ENCODE measurements around the gene HES2. TPM values are rescaled to one million over a fixed set of nuclear protein-coding genes. Genes with fewer than 3 reads are reported as not detected.

HES2 gene
- total and polyA plus RNA-seq, 11 donors = 0.04 to 0.14 (median 0.12) TPM; not detected in 8

GRCh38 chr1:6421266-6421665 lies 1.5 kb upstream of the HES2 start:
- no peak for TF ChIP-seq POLR2A (IDR thresholded peaks at IDR 0.05)
- TF ChIP-seq, protein P1, sequence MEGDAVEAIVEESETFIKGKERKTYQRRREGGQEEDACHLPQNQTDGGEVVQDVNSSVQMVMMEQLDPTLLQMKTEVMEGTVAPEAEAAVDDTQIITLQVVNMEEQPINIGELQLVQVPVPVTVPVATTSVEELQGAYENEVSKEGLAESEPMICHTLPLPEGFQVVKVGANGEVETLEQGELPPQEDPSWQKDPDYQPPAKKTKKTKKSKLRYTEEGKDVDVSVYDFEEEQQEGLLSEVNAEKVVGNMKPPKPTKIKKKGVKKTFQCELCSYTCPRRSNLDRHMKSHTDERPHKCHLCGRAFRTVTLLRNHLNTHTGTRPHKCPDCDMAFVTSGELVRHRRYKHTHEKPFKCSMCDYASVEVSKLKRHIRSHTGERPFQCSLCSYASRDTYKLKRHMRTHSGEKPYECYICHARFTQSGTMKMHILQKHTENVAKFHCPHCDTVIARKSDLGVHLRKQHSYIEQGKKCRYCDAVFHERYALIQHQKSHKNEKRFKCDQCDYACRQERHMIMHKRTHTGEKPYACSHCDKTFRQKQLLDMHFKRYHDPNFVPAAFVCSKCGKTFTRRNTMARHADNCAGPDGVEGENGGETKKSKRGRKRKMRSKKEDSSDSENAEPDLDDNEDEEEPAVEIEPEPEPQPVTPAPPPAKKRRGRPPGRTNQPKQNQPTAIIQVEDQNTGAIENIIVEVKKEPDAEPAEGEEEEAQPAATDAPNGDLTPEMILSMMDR (IDR thresholded peaks at IDR 0.05) = no peak
- H3K36me3 ChIP-seq = no peaks in the 10 kb centered on the region
- H3K9me3 ChIP-seq = no peaks in the 10 kb centered on the region
- H3K4me1 ChIP-seq = peaks cover 8 to 50% (median 37%) of the 10 kb centered on the region in 12 donors
- no peak for DNase-seq
- WGBS, 4 donors = 54 to 86% (median 78%) methylated on average over 4 of the region's 4 CpGs
- peaks cover 71 to 100% (median 93%) of the 10 kb centered on the region in 9 donors for H3K27me3 ChIP-seq
- no peak for ATAC-seq
- no peak overlapping the region for H3K4me3 ChIP-seq
- no peak overlapping the region for H3K27ac ChIP-seq
- intact Hi-C loops (cut with DNase I) = no loop called here

- ATAC-seq = no peak
Observed at GRCh38 chr1:6420454-6421042, 829 bp upstream of the HES2 start.

DNA sequence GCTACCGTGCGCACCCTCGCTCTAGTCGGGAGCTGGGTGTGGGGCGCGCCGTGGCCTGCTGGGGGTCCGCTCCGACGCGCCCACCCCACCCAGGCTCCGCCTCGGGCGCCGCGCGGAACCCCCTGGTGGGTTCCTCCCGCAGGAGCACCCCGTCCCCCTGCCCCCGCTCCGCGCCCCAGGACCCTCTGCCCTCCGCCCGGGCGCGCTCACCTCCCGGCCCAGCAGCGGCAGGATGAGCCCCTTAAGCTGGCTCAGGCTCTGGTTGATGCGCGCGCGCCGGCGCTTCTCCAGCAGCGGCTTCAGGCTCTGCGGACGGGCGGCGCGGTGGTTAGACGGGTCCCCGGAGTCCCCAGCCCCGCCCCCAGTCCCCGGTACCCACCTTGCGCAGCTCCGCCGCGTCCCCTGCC lies 319 bp downstream of the HES2 start:
- DNase-seq (no peak), ATAC-seq (no peak)
- WGBS, 4 donors = 0 to 3% (median 3%) methylated on average over 13 to 48 of the region's 48 CpGs
- Histone ChIP-seq H3K4me3 (peak overlapping the region; percentile 14 to 55 (median 42)), H3K36me3 (no peaks in the 10 kb centered on the region), H3K27ac (no peak overlapping the region), H3K9me3 (no peaks in the 10 kb centered on the region), H3K27me3 (peaks cover 68 to 100% (median 93%) of the 10 kb centered on the region in 9 donors), H3K4me1 (peaks cover 2 to 41% (median 36%) of the 10 kb centered on the region in 12 donors)
- TF ChIP-seq POLR2A (IDR thresholded peaks at IDR 0.05) = no peak
- TF ChIP-seq, protein P1 (IDR thresholded peaks at IDR 0.05) = no peak
- intact Hi-C loops (cut with DNase I) = no loop called here

More at GRCh38 chr1:6420454-6421042, 829 bp upstream of the HES2 start:
- H3K4me3 ChIP-seq = peak overlapping the region in 9 of 12 donors; percentile 14 to 55 (median 42)
- no peaks in the 10 kb centered on the region for H3K9me3 ChIP-seq
- DNase-seq = no peak
- H3K4me1 ChIP-seq = peaks cover 8 to 50% (median 37%) of the 10 kb centered on the region in 12 donors
- no peak overlapping the region for H3K27ac ChIP-seq
- TF ChIP-seq, protein P1 (IDR thresholded peaks at IDR 0.05) = no peak
- WGBS, 4 donors = 15 to 20% (median 17%) methylated on average over 41 to 44 of the region's 44 CpGs
- H3K36me3 ChIP-seq = no peaks in the 10 kb centered on the region
- H3K27me3 ChIP-seq = peaks cover 71 to 100% (median 93%) of the 10 kb centered on the region in 9 donors
- intact Hi-C loops (cut with DNase I) = no loop called here

DNA sequence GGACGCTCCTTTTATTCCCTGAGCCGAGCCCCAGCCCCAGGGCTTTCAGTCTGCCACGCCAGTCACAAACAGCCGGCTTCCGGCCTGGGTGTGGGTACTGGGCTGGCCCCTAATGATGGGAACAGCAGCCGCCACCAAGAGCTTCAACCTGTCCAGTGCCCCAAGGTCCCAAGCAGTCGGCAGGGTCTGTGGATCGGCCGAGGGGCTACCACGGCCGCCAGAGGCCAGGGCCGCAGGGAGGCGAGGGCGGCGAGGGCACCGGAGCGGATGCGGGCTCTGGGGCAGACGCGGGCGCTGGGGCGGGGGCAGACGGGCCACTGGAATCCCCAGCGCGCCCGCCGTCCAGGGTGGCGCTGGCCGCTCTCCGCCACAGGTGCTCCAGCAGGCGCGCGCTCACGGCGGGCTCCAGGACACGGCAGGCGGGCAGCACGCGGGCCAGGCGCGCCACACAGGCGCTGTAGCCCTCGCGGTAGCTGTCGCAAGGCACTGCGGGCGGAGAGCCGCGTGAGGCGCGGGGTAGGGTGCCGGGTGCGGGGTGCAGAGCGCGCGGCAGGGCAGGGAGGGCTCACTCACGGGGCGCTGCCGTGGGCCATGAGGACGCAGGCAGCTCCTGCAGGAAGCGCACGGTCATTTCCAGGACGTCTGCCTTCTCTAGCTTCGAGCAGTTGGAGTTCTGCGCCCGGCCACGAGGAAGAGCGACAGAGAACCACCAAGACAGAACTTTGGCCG lies 887 bp downstream of the HES2 start:
- DNase-seq = no peak
- ATAC-seq = no peak
- H3K27me3 ChIP-seq = peaks cover 63 to 100% (median 93%) of the 10 kb centered on the region in 9 donors
- intact Hi-C loops (cut with DNase I) = no loop called here
- H3K36me3 ChIP-seq = no peaks in the 10 kb centered on the region
- H3K27ac ChIP-seq = no peak overlapping the region
- H3K4me3 ChIP-seq = peak overlapping the region in 8 of 12 donors; percentile 16 to 55 (median 42)
- no peaks in the 10 kb centered on the region for H3K9me3 ChIP-seq
- peaks cover 2 to 38% (median 30%) of the 10 kb centered on the region in 12 donors for H3K4me1 ChIP-seq
- WGBS, 4 donors = 7 to 12% (median 8%) methylated on average over 18 to 69 of the region's 69 CpGs
- TF ChIP-seq POLR2A (IDR thresholded peaks at IDR 0.05) = no peak
- TF ChIP-seq, protein P1 (IDR thresholded peaks at IDR 0.05) = no peak

All from heart left ventricle (tissue), 16 donors.